Muscle layer of colon (tissue), 2 donors: ENCODE measurements around the gene TLN1.

Source experiments
- H3K27ac ChIP-seq: one replicate; pipeline ENCODE4 v1.7.0; 2013; ENCODE audit warnings: low read depth, mild to moderate bottlenecking, low read length, moderate library complexity
- H3K27me3 ChIP-seq, 2 donors: one replicate each; pipeline ENCODE4 v1.7.0; 2013; ENCODE audit warnings: low read length in 2 of 2, mild to moderate bottlenecking in 2 of 2; ENCODE audit not compliant: insufficient read depth in 2 of 2, control insufficient read depth in 1 of 2
- H3K36me3 ChIP-seq: one replicate; pipeline ENCODE4 v1.7.0; 2013; ENCODE audit warnings: mild to moderate bottlenecking, low read length; ENCODE audit not compliant: insufficient read depth
- H3K4me1 ChIP-seq: one replicate; pipeline ENCODE4 v1.7.0; 2013; ENCODE audit warnings: mild to moderate bottlenecking, low read length; ENCODE audit not compliant: insufficient read depth
- H3K4me3 ChIP-seq, 2 donors: one replicate each; pipeline ENCODE4 v1.7.0; 2013; ENCODE audit warnings: low read length in 2 of 2, low read depth in 1 of 2, mild to moderate bottlenecking in 1 of 2, moderate library complexity in 1 of 2
- H3K9ac ChIP-seq: one replicate; pipeline ENCODE4 v1.7.0; 2013; ENCODE audit warnings: low read length
- H3K9me3 ChIP-seq: one replicate; pipeline ENCODE4 v1.7.0; 2013; ENCODE audit warnings: mild to moderate bottlenecking, low read length
- donor health status: abdominal sarcoma.
- donor health status: Adenocarcinoma of cecum.

The TLN1 gene

GRCh38 chr9:35732185-35732799, at the start of gene TLN1, which contains the start of gene CREB3:
Gene TLN1, minus strand, starts transcription at chr9:35732195. Its CDS starts 6,501 bp downstream, at chr9:35725694.
Gene CREB3, plus strand, starts transcription at chr9:35732666. Its CDS starts 107 bp downstream, at chr9:35732773.
- H3K4me3 ChIP-seq, result peak within 1 kb of the TSS; percentile 60 to 92

GRCh38 chr9:35781066-35781465, 49.1 kb upstream of the TLN1 start:
- Histone ChIP-seq H3K4me1 (no peaks in the 10 kb centered on the region), H3K9ac (no peak overlapping the region), H3K27ac (no peak overlapping the region), H3K9me3 (no peaks in the 10 kb centered on the region), H3K27me3 (no peaks in the 10 kb centered on the region), H3K36me3 (no peaks in the 10 kb centered on the region), H3K4me3 (no peak overlapping the region)

More at GRCh38 chr9:35732185-35732799, at the start of gene TLN1, which contains the start of gene CREB3:
- Histone ChIP-seq H3K9me3 (no peaks in the 10 kb centered on the region), H3K4me1 (peaks cover 56% of the 10 kb centered on the region), H3K27me3 (no peaks in the 10 kb centered on the region), H3K9ac (peak within 1 kb of the TSS; percentile 99), H3K27ac (peak within 1 kb of the TSS; percentile 95), H3K36me3 (peaks cover 31% of the 10 kb centered on the region)

DNA sequence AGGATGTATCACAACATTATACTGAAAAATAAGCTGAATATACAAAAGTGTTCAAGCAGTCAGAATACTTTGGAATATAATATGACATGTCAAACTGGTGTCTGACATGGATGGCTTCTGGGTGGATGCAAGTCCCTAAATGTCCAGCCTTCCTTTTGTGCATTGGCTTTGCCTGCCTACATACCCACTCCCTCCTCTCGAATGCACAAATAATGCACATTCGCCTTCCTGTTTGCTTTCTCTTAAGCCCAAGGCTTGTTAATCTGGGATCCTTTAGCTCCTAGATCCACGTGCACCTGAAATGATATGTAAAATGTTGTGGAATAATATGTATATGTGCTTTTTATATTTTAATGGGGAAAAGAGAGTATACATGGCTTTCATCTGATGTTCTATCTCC, 46.5 kb upstream of the TLN1 start:
- H3K36me3 ChIP-seq, result no peaks in the 10 kb centered on the region
- H3K27ac ChIP-seq, result no peak overlapping the region
- H3K9ac ChIP-seq, result no peak overlapping the region
- no peak overlapping the region for H3K4me3 ChIP-seq
- H3K4me1 ChIP-seq, result no peaks in the 10 kb centered on the region
- H3K27me3 ChIP-seq, result no peaks in the 10 kb centered on the region
- H3K9me3 ChIP-seq, result no peaks in the 10 kb centered on the region

DNA sequence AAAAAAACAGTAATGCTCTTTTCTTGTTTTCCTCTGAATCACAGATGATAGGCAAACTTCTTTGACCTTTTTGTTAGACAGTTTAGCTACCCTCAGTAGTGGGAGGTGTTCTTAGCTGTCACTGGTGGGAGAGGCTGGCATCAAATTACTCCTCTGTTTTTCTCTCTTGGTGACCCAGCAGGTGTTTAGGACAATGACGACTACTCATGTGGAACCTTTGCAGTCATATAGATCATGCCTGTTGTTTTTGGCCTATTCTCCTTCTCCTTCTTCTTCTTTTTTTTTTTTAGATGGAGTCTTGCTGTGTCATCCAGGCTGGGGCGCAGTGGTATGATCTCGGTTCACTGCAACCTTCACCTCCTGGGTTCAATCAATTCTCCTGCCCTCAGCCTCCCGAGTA, 44.0 kb upstream of the TLN1 start:
- no peak overlapping the region for H3K9ac ChIP-seq
- H3K36me3 ChIP-seq, result no peaks in the 10 kb centered on the region
- H3K4me3 ChIP-seq, result no peak overlapping the region
- H3K27ac ChIP-seq, result no peak overlapping the region
- no peaks in the 10 kb centered on the region for H3K9me3 ChIP-seq
- no peaks in the 10 kb centered on the region for H3K27me3 ChIP-seq
- peaks cover 10% of the 10 kb centered on the region for H3K4me1 ChIP-seq

DNA sequence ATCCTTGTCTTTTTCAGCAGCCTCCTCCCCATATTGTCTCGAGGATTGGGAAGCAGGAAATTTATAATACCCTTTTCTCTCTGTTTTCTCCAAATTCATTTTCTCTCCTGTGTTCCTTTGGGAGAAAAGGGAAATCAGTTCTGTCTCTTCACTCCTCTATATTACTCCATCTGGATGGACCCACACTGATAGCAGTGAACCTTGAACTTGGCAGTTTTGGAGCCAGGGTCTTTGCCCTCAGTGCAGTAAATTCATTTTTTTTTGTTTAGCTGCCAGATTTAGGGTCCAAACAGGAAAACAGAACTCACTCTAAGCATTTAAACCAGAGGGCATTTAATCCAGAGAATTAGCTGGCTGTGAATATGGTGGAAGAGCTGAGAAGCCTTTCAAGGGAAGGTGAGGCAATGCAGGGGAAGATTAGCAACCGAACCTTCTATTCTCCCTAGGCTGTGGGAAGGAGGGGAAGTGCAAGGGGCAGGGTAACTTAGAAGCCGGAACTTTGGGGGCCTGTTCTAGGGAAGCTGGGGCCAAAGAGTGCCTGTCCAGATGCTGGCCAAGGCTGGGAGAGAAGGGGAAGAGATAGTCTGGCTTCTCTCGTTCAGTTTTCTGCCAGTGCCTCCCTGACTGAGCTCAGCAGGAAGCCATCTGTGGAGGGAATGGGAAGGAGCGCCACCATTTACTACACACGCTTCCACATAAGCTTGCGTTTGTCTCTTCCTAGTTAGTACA, 43.1 kb upstream of the TLN1 start:
- H3K9ac ChIP-seq, result no peak overlapping the region

GRCh38 chr9:35771943-35772342, 39.9 kb upstream of the TLN1 start:
- peaks cover 22% of the 10 kb centered on the region for H3K4me1 ChIP-seq
- no peak overlapping the region for H3K27ac ChIP-seq
- no peaks in the 10 kb centered on the region for H3K27me3 ChIP-seq
- no peaks in the 10 kb centered on the region for H3K36me3 ChIP-seq
- no peaks in the 10 kb centered on the region for H3K9me3 ChIP-seq
- H3K9ac ChIP-seq, result no peak overlapping the region
- no peak overlapping the region for H3K4me3 ChIP-seq

More for the DNA sequence above, 43.1 kb upstream of the TLN1 start:
- Histone ChIP-seq H3K27me3 (no peaks in the 10 kb centered on the region), H3K27ac (no peak overlapping the region), H3K9me3 (no peaks in the 10 kb centered on the region), H3K4me3 (no peak overlapping the region), H3K36me3 (no peaks in the 10 kb centered on the region), H3K4me1 (peaks cover 20% of the 10 kb centered on the region)

DNA sequence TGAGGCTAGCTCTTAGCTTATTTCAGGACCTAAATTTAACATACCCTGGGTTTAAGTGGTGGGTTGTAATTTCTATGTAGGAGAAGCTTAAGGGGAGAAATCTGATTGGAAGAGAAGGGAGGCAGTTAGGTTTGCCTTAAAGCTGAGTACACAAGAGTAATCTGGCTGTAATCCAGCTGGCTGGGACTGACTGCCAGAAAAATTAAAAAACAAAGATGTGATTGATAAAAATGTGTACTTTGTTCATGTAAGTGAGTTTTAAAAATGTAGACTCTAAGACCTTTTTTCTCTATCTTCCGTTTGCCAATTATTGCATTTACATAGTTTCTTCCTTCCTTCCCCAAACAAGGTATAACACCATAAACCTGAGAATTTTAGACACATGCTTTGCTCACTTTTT, 39.5 kb upstream of the TLN1 start:
- Histone ChIP-seq H3K9me3 (no peaks in the 10 kb centered on the region), H3K27me3 (no peaks in the 10 kb centered on the region), H3K4me3 (no peak overlapping the region), H3K9ac (no peak overlapping the region), H3K36me3 (no peaks in the 10 kb centered on the region), H3K4me1 (peaks cover 22% of the 10 kb centered on the region), H3K27ac (no peak overlapping the region)

- Histone ChIP-seq H3K4me1 (peaks cover 22% of the 10 kb centered on the region), H3K36me3 (no peaks in the 10 kb centered on the region), H3K9ac (no peak overlapping the region), H3K9me3 (no peaks in the 10 kb centered on the region), H3K4me3 (no peak overlapping the region), H3K27ac (no peak overlapping the region), H3K27me3 (no peaks in the 10 kb centered on the region)
Observed at GRCh38 chr9:35771075-35771433, 39.1 kb upstream of the TLN1 start.

DNA sequence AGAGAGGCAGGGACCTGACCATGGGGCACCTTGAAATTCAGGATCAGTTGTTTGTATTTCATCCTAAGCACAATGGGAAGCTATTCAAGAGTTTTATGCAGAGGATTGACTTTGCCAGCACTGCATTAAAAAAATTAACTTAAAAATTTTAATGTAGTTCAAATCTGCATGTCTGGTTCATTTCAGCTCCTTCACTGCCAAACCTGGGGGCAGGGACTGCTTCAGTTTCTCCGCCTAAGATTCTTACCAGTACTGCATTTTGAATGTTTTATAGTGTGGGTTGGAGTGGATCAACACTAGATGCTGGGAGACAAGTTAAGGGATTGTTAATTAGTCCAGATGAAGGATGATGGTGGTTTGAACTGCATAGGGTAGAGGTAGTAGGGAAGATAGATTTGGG, 37.8 kb upstream of the TLN1 start:
- no peak overlapping the region for H3K27ac ChIP-seq

GRCh38 chr9:35767458-35767857, 35.5 kb upstream of the TLN1 start:
- no peak overlapping the region for H3K9ac ChIP-seq
- no peak overlapping the region for H3K27ac ChIP-seq
- H3K36me3 ChIP-seq, result no peaks in the 10 kb centered on the region
- no peak overlapping the region for H3K4me3 ChIP-seq
- H3K27me3 ChIP-seq, result no peaks in the 10 kb centered on the region
- H3K4me1 ChIP-seq, result peaks cover 22% of the 10 kb centered on the region
- no peaks in the 10 kb centered on the region for H3K9me3 ChIP-seq

More for the DNA sequence above, 37.8 kb upstream of the TLN1 start:
- Histone ChIP-seq H3K27me3 (no peaks in the 10 kb centered on the region), H3K9me3 (no peaks in the 10 kb centered on the region), H3K4me1 (peaks cover 22% of the 10 kb centered on the region), H3K4me3 (no peak overlapping the region), H3K36me3 (no peaks in the 10 kb centered on the region), H3K9ac (no peak overlapping the region)

GRCh38 chr9:35766997-35767396, 35.0 kb upstream of the TLN1 start:
- Histone ChIP-seq H3K27ac (no peak overlapping the region), H3K4me3 (no peak overlapping the region), H3K36me3 (no peaks in the 10 kb centered on the region), H3K9me3 (no peaks in the 10 kb centered on the region), H3K4me1 (peaks cover 22% of the 10 kb centered on the region), H3K27me3 (no peaks in the 10 kb centered on the region), H3K9ac (no peak overlapping the region)

GRCh38 chr9:35763803-35764202, 31.8 kb upstream of the TLN1 start:
- Histone ChIP-seq H3K36me3 (no peaks in the 10 kb centered on the region), H3K9ac (no peak overlapping the region), H3K4me1 (peaks cover 3% of the 10 kb centered on the region), H3K9me3 (no peaks in the 10 kb centered on the region), H3K27me3 (no peaks in the 10 kb centered on the region), H3K4me3 (no peak overlapping the region), H3K27ac (no peak overlapping the region)
